Spinal cord (tissue), 10 donors: ENCODE data around the gene SLCO3A1. TPM values are rescaled to one million over a fixed set of nuclear protein-coding genes. Genes with fewer than 3 reads are reported as not detected.

Source experiments
- DNase-seq, 6 donors: peaks; one replicate each; pipeline versions ENCODE4 v3.0.0 to v3.0.0-alpha.2; 2013 to 2015; ENCODE audit warnings: low spot score in 6 of 6, low read depth in 4 of 6
- H3K27ac ChIP-seq: one replicate; pipeline ENCODE4 v1.5.1; 2013; ENCODE audit warnings: low read depth, low read length, control low read depth
- H3K27me3 ChIP-seq: one replicate; pipeline ENCODE4 v1.6.1; 2013; ENCODE audit warnings: low read length; ENCODE audit not compliant: control insufficient read depth, insufficient read depth
- H3K36me3 ChIP-seq: one replicate; pipeline ENCODE4 v1.6.1; 2013; ENCODE audit warnings: low read length; ENCODE audit not compliant: control insufficient read depth, insufficient read depth
- H3K4me1 ChIP-seq: one replicate; pipeline ENCODE4 v1.6.1; 2013; ENCODE audit warnings: low read length; ENCODE audit not compliant: control insufficient read depth, insufficient read depth
- H3K4me3 ChIP-seq: one replicate; pipeline ENCODE4 v1.5.1; 2013; ENCODE audit warnings: low read depth, low read length, control low read depth
- H3K9me3 ChIP-seq: one replicate; pipeline ENCODE4 v1.6.1; 2013; ENCODE audit warnings: low read length; ENCODE audit not compliant: control insufficient read depth, insufficient read depth
- WGBS: methylation state at CpG from one replicate; pipeline ENCODE4 v1.1.5; 2013; ENCODE audit warnings: missing lambda C conversion rate; ENCODE audit not compliant: insufficient coverage; 5-methylcytosine and 5-hydroxymethylcytosine counted together
- polyA plus RNA-seq, 2 donors: library from polyadenylated mRNA; unstranded; fragments of 120-200 nt; gene quantifications; one replicate each; pipeline ENCODE4 v1.2.1, GENCODE V29; 2013; ENCODE audit not compliant: insufficient read length in 2 of 2
- total RNA-seq, 2 donors: library from RNA; depleted of rRNA in 1 of 2; stranded (reverse); fragments of 120-200 nt in 1 of 2; fragments of >200 nt in 1 of 2; gene quantifications; one replicate each; pipeline versions ENCODE4 v1.2.3 to v1.2.4, GENCODE V29; 2013 to 2014
- donor health status: healthy.

Gene SLCO3A1
- total and polyA plus RNA-seq, 4 donors: 4.6 to 22.2 (median 13.0) TPM

DNA sequence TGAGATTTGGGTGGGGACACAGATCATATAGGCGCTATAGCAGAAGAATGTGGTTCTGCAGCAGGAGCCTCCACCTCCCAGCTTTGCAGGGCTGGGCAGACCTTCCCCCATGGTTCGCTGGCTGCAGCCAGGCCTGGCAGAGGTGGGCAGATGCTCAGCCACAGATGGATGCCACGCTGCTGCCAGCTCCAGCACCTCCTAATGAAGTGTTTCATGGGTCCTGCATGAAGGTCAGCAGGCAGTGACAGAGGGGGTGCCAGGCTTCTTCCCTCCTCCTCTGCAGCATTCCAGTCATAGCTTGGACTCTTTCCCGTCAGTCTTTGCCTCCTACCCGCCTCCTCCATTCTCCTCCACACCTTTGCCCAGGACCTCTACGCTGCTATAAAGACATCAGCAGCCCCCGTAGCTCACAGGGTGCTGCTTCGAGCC, 85.9 kb downstream of the SLCO3A1 start:
- no peak overlapping the region for H3K27ac ChIP-seq
- H3K36me3 ChIP-seq: no peaks in the 10 kb centered on the region
- H3K4me1 ChIP-seq: peaks cover 13% of the 10 kb centered on the region
- no peak overlapping the region for H3K4me3 ChIP-seq
- H3K27me3 ChIP-seq: no peaks in the 10 kb centered on the region
- 89% methylated on average over 7 of the region's 8 CpGs for WGBS
- DNase-seq: no peak
- H3K9me3 ChIP-seq: no peaks in the 10 kb centered on the region

DNA sequence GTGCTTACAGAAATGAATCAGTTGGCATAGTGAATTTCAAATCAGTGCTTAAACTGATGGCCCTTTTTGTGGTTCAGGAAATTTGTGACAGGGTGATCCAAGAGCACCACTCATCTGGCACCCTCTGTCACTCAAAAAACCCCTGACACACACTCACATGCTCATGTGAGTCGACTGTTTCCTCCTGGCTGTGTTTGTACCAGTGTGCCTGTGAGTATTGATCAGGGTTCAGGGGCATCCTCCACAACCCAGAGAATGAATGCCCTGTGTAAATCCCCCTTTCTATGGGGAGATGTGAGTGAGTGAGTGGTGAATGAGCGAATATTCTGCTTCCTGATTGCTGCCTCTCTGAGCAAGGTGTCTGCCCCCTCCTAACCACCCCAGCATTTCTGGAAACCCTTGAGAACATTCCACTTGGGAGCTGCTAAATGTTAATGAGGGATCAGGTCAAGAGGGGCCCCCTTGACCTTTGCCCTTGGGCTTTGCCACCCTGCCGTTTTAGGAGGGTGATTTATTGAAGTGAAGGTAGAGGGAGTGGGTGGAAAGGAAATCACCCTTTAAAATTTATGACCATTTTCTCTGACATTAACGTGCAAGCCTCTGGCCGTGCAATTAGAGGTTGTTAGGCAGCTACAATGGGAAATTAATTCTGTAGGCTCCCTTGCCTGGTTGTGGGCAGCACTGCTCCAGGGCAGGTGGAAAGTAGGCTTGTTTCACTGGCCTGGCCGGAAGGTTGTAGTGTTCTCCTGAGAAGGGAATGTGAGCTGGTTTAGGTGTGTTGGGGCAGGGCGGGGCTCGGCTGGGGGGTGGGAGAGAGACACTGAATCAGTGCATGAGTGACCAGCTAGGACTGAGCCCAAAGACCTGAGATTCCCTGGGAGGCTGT, 87.2 kb downstream of the SLCO3A1 start:
- WGBS: 51% methylated on average over 5 of the region's 8 CpGs
- Histone ChIP-seq H3K4me3 (no peak overlapping the region), H3K27ac (no peak overlapping the region), H3K4me1 (peaks cover 14% of the 10 kb centered on the region), H3K27me3 (no peaks in the 10 kb centered on the region), H3K36me3 (no peaks in the 10 kb centered on the region), H3K9me3 (no peaks in the 10 kb centered on the region)
- DNase-seq: peak in 1 of 6 donors; percentile 40

- 80% methylated on average over 6 of the region's 9 CpGs for WGBS
- no peak overlapping the region for H3K27ac ChIP-seq
These were observed 88.6 kb downstream of the SLCO3A1 start for GRCh38 chr15:91941871-91942658.

GRCh38 chr15:91942720-91943394, 89.3 kb downstream of the SLCO3A1 start:
- H3K27ac ChIP-seq: no peak overlapping the region
- peak in 2 of 6 donors; percentile 35 to 72 for DNase-seq
- no peaks in the 10 kb centered on the region for H3K36me3 ChIP-seq
- no peak overlapping the region for H3K4me3 ChIP-seq
- H3K4me1 ChIP-seq: peaks cover 14% of the 10 kb centered on the region
- WGBS: 30% methylated on average over 6 of the region's 9 CpGs
- no peaks in the 10 kb centered on the region for H3K9me3 ChIP-seq
- H3K27me3 ChIP-seq: no peaks in the 10 kb centered on the region

More at GRCh38 chr15:91941871-91942658, 88.6 kb downstream of the SLCO3A1 start:
- Histone ChIP-seq H3K27me3 (no peaks in the 10 kb centered on the region), H3K4me1 (peaks cover 13% of the 10 kb centered on the region), H3K9me3 (no peaks in the 10 kb centered on the region), H3K4me3 (no peak overlapping the region), H3K36me3 (no peaks in the 10 kb centered on the region)
- DNase-seq: peak in 1 of 6 donors; percentile 60

- Histone ChIP-seq H3K4me1 (peaks cover 21% of the 10 kb centered on the region), H3K4me3 (no peak overlapping the region), H3K27ac (no peak overlapping the region), H3K36me3 (no peaks in the 10 kb centered on the region), H3K9me3 (no peaks in the 10 kb centered on the region), H3K27me3 (no peaks in the 10 kb centered on the region)
- DNase-seq: no peak
- WGBS: 32% methylated on average over 5 of the region's 6 CpGs
These were observed 90.8 kb downstream of the SLCO3A1 start for GRCh38 chr15:91944331-91944730.

- Histone ChIP-seq H3K27me3 (no peaks in the 10 kb centered on the region), H3K4me1 (peaks cover 21% of the 10 kb centered on the region), H3K36me3 (no peaks in the 10 kb centered on the region), H3K4me3 (no peak overlapping the region), H3K9me3 (no peaks in the 10 kb centered on the region), H3K27ac (no peak overlapping the region)
- DNase-seq: no peak
- WGBS: 51% methylated on average over 5 of the region's 6 CpGs
These were observed 91.9 kb downstream of the SLCO3A1 start for GRCh38 chr15:91945385-91945784.

GRCh38 chr15:91946075-91946474, 92.6 kb downstream of the SLCO3A1 start:
- Histone ChIP-seq H3K4me3 (no peak overlapping the region), H3K4me1 (peaks cover 21% of the 10 kb centered on the region), H3K27ac (no peak overlapping the region), H3K36me3 (no peaks in the 10 kb centered on the region), H3K9me3 (no peaks in the 10 kb centered on the region), H3K27me3 (no peaks in the 10 kb centered on the region)
- no peak for DNase-seq
- WGBS: 59% methylated on average over 5 of the region's 6 CpGs

DNA sequence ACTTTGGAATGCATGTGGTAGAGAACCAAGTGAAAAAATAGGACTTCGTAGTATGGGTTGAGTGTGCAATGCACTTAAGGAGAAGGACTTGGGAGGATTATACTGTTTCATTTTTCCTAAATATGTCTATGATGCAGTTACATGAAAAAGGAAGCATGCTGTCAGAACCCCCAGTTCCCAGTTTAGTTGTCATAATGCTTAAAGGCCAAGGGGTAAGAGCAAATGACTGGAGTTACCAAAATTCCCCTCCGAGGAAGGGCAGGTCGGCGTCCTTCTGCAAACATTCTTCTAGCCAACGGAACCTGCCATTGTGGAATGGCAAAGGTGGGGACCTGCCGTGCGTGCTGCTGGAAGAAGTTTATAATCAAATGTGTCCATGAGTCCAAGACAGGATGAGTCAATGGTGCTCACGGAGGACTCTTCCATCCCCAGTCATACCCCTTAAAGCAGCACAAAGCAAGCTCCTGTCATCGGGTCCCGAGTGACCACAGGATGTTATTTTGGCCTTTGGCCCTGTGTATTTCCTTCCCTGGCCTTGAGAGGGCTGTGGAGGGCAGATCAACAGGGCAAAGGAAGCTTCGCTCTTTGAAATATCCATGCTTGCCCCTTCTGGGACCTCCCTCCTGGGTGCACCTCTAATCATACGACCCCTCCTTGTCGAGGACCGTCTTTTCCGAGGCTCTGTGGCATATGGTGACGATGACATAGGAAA, 93.2 kb downstream of the SLCO3A1 start:
- Histone ChIP-seq H3K27ac (no peak overlapping the region), H3K4me1 (peaks cover 21% of the 10 kb centered on the region), H3K36me3 (no peaks in the 10 kb centered on the region), H3K4me3 (no peak overlapping the region), H3K9me3 (no peaks in the 10 kb centered on the region), H3K27me3 (no peaks in the 10 kb centered on the region)
- DNase-seq: no peak
- 77% methylated on average over 7 of the region's 16 CpGs for WGBS

DNA sequence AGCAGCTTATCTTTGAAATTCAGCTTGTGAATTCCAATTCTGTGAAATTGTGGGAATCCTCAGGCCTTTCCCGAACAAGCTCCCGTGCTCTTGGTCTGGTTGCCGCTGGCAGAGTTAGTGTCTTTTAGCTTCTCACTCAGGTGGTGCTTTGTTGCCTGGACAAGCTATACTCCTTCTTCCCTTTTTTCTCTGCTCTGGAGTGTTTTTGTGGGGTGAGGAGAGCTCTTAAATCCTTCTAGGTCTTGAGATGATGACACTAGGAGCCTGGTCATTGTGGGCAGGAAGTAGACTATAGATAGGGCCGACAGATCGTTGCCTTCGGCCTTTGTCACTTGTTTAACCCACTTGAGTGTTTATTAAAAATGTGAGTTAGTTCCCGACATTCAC, 93.8 kb downstream of the SLCO3A1 start:
- Histone ChIP-seq H3K4me1 (peaks cover 21% of the 10 kb centered on the region), H3K36me3 (no peaks in the 10 kb centered on the region), H3K4me3 (no peak overlapping the region), H3K9me3 (no peaks in the 10 kb centered on the region), H3K27ac (no peak overlapping the region), H3K27me3 (no peaks in the 10 kb centered on the region)
- 50% methylated on average over 4 of the region's 7 CpGs for WGBS
- DNase-seq: no peak
